ENCODE results near the gene SH3TC1.

DNA sequence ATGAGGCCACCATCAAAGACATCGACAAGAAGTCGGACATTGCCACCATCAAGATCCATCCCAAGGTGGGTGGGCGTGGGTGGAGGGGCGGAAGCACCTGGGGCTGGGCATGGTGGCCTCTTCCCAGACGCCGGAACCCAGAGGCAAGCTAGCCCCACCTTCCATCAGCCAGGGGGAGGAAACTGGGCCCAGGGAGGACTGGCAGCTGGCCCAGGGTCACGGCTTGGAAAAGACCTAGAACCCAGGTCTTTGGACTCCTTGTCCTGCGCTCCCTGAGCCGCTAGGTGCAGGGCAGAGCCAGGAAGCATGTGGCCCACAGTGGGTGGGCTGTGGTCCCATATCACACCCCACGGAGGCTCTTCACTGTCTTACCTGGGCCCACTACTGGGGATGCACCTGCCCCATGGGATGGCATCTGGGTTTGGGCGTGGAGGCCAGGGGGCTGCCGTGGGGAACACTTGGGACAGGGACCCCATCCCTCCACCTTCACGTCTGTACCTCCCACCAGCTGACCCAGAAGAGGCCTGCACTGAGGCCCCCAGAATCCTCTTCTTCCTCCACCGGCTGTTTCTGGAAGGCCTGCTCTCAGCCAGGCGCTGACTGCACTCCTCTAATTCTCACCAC, 87.7 kb downstream of the SH3TC1 start:
- TF ChIP-seq POLR2AphosphoS5 (IDR thresholded peaks at IDR 0.05): no peak
- TF ChIP-seq, protein P1, sequence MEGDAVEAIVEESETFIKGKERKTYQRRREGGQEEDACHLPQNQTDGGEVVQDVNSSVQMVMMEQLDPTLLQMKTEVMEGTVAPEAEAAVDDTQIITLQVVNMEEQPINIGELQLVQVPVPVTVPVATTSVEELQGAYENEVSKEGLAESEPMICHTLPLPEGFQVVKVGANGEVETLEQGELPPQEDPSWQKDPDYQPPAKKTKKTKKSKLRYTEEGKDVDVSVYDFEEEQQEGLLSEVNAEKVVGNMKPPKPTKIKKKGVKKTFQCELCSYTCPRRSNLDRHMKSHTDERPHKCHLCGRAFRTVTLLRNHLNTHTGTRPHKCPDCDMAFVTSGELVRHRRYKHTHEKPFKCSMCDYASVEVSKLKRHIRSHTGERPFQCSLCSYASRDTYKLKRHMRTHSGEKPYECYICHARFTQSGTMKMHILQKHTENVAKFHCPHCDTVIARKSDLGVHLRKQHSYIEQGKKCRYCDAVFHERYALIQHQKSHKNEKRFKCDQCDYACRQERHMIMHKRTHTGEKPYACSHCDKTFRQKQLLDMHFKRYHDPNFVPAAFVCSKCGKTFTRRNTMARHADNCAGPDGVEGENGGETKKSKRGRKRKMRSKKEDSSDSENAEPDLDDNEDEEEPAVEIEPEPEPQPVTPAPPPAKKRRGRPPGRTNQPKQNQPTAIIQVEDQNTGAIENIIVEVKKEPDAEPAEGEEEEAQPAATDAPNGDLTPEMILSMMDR (IDR thresholded peaks at IDR 0.05 in 8 of 11, conservative IDR thresholded peaks at IDR 0.05 in 3 of 11): no peak
